ENCODE results near the gene TGM5.
"Not testable (repeated sequence)": the region's sequence is repeated elsewhere in the genome, so short reads cannot be mapped to it uniquely, and the experiment has no call there.

TGM5 gene

GRCh38 chr15:43204016-43204901 lies 62.5 kb downstream of the TGM5 start:
- TF ChIP-seq CTCF (IDR thresholded peaks at IDR 0.05; ENCODE audit: low read depth, low read length), result peak; percentile 78
- Histone ChIP-seq H3K4me3 (ENCODE audit: low read depth, low read length) (no peak overlapping the region), H3K27me3 (no peaks in the 10 kb centered on the region), H3K36me3 (no peaks in the 10 kb centered on the region), H3K9me3 (no peaks in the 10 kb centered on the region), H3K4me1 (no peaks in the 10 kb centered on the region)
- peak; percentile 62 for DNase-seq

GRCh38 chr15:43199945-43200488 lies 66.7 kb downstream of the TGM5 start:
- H3K9me3 ChIP-seq, result no peaks in the 10 kb centered on the region
- peaks cover 4% of the 10 kb centered on the region; the same call in 1 of the 2 replicates for H3K36me3 ChIP-seq
- no peak for DNase-seq
- no peak overlapping the region for H3K4me3 ChIP-seq (ENCODE audit: low read depth, low read length)
- TF ChIP-seq CTCF (IDR thresholded peaks at IDR 0.05; ENCODE audit: low read depth, low read length), result no peak
- no peaks in the 10 kb centered on the region for H3K27me3 ChIP-seq
- no peaks in the 10 kb centered on the region for H3K4me1 ChIP-seq

- Histone ChIP-seq H3K27me3 (no peaks in the 10 kb centered on the region), H3K4me3 (ENCODE audit: low read depth, low read length) (no peak overlapping the region)
These were observed 67.7 kb downstream of the TGM5 start for GRCh38 chr15:43198992-43199391.

GRCh38 chr15:43198556-43198955 lies 68.2 kb downstream of the TGM5 start:
- H3K36me3 ChIP-seq; H3K4me3 ChIP-seq (ENCODE audit: low read depth, low read length); DNase-seq; H3K4me1 ChIP-seq; H3K9me3 ChIP-seq; H3K27me3 ChIP-seq: not testable (repeated sequence)

More at GRCh38 chr15:43198992-43199391, 67.7 kb downstream of the TGM5 start:
- no peak for DNase-seq
- TF ChIP-seq CTCF (IDR thresholded peaks at IDR 0.05; ENCODE audit: low read depth, low read length), result no peak
- Histone ChIP-seq H3K36me3 (peaks cover 4% of the 10 kb centered on the region; the same call in 1 of the 2 replicates), H3K4me1 (no peaks in the 10 kb centered on the region), H3K9me3 (no peaks in the 10 kb centered on the region)

GRCh38 chr15:43197773-43198172 lies 69.0 kb downstream of the TGM5 start:
- H3K4me1 ChIP-seq; H3K36me3 ChIP-seq; H3K4me3 ChIP-seq (ENCODE audit: low read depth, low read length); H3K9me3 ChIP-seq; DNase-seq; H3K27me3 ChIP-seq: not testable (repeated sequence)

GRCh38 chr15:43196760-43197548 lies 69.8 kb downstream of the TGM5 start:
- no peak for TF ChIP-seq CTCF (IDR thresholded peaks at IDR 0.05; ENCODE audit: low read depth, low read length)
- no peaks in the 10 kb centered on the region for H3K27me3 ChIP-seq
- no peak overlapping the region for H3K4me3 ChIP-seq (ENCODE audit: low read depth, low read length)
- H3K9me3 ChIP-seq, result no peaks in the 10 kb centered on the region
- H3K4me1 ChIP-seq, result no peaks in the 10 kb centered on the region
- no peak for DNase-seq
- H3K36me3 ChIP-seq, result peaks cover 9% of the 10 kb centered on the region

All from BE2C (cell line).